Immature natural killer cell (primary cell): ENCODE results near the gene SLU7. TPM values are rescaled to one million over a fixed set of nuclear protein-coding genes. Genes with fewer than 3 reads are reported as not detected.

Experiments
- DNase-seq, 3 donors: peaks; one replicate each; pipeline ENCODE4 v3.0.0; 2022; ENCODE audit warnings: mixed read lengths in 1 of 3
- H3K27ac Mint-ChIP-seq, 6 donors: one replicate each; pipeline ENCODE4 v1.8.0; 2020; ENCODE audit warnings: mixed read lengths in 6 of 6, mild to moderate bottlenecking in 5 of 6, inconsistent platforms in 4 of 6, moderate library complexity in 3 of 6
- H3K27me3 Mint-ChIP-seq, 3 donors: one replicate each; pipeline ENCODE4 v1.8.0; 2020 to 2021; ENCODE audit warnings: low read depth in 3 of 3, mild to moderate bottlenecking in 3 of 3, mixed read lengths in 3 of 3, moderate library complexity in 3 of 3, inconsistent platforms in 1 of 3
- H3K36me3 Mint-ChIP-seq, 3 donors: one replicate each; pipeline ENCODE4 v1.8.0; 2020; ENCODE audit warnings: mixed read lengths in 3 of 3, inconsistent platforms in 2 of 3, mild to moderate bottlenecking in 2 of 3
- H3K4me1 Mint-ChIP-seq, 2 donors: one replicate each; pipeline ENCODE4 v1.8.0; 2020; ENCODE audit warnings: inconsistent platforms in 2 of 2, mild to moderate bottlenecking in 2 of 2, mixed read lengths in 2 of 2, moderate library complexity in 1 of 2
- H3K4me3 Mint-ChIP-seq, 5 donors: one replicate each; pipeline ENCODE4 v1.8.0; 2020; ENCODE audit warnings: mild to moderate bottlenecking in 5 of 5, mixed read lengths in 5 of 5, inconsistent platforms in 3 of 5, moderate library complexity in 3 of 5
- H3K9me3 Mint-ChIP-seq, 6 donors: one replicate each; pipeline ENCODE4 v1.8.0; 2020; ENCODE audit warnings: mild to moderate bottlenecking in 6 of 6, mixed read lengths in 6 of 6, inconsistent platforms in 4 of 6, moderate library complexity in 3 of 6
- polyA plus RNA-seq, 3 donors: library from polyadenylated mRNA; unstranded; fragments of 300-500 nt; fragmentation: Illumina TruSeq; gene quantifications; one replicate each; pipeline ENCODE4 v1.2.3, GENCODE V29; 2021

Gene SLU7
- polyA plus RNA-seq, 3 donors from 2014 or later = 38.8 to 117 (median 71.0) TPM

- H3K27ac Mint-ChIP-seq = no peak overlapping the region
- peaks cover 0 to 3% (median 2%) of the 10 kb centered on the region in 3 donors for H3K27me3 Mint-ChIP-seq
Measured at GRCh38 chr5:160458806-160459800, 40.2 kb upstream of the SLU7 start.

GRCh38 chr5:160457252-160457651 is 38.4 kb upstream of the SLU7 start:
- DNase-seq = no peak
- Mint-ChIP-seq H3K27ac (no peak overlapping the region), H3K9me3 (peaks cover 0 to 2% (median 0%) of the 10 kb centered on the region in 6 donors), H3K27me3 (peaks cover 0 to 4% (median 2%) of the 10 kb centered on the region in 3 donors), H3K4me1 (peaks cover 3 to 6% of the 10 kb centered on the region in 2 donors), H3K36me3 (no peaks in the 10 kb centered on the region), H3K4me3 (no peak overlapping the region)

More at GRCh38 chr5:160458806-160459800, 40.2 kb upstream of the SLU7 start:
- no peak for DNase-seq
- Mint-ChIP-seq H3K4me3 (no peak overlapping the region), H3K9me3 (no peaks in the 10 kb centered on the region), H3K4me1 (peaks cover 3 to 6% of the 10 kb centered on the region in 2 donors), H3K36me3 (no peaks in the 10 kb centered on the region)

GRCh38 chr5:160456480-160457177 is 37.7 kb upstream of the SLU7 start:
- Mint-ChIP-seq H3K36me3 (no peaks in the 10 kb centered on the region), H3K4me1 (peaks cover 3 to 6% of the 10 kb centered on the region in 2 donors), H3K27ac (no peak overlapping the region), H3K4me3 (no peak overlapping the region), H3K27me3 (peaks cover 0 to 4% (median 3%) of the 10 kb centered on the region in 3 donors), H3K9me3 (peaks cover 0 to 2% (median 0%) of the 10 kb centered on the region in 6 donors)
- no peak for DNase-seq

GRCh38 chr5:160455600-160455999 is 36.7 kb upstream of the SLU7 start:
- DNase-seq = no peak
- H3K4me3 Mint-ChIP-seq = no peak overlapping the region
- peaks cover 0 to 4% (median 3%) of the 10 kb centered on the region in 3 donors for H3K27me3 Mint-ChIP-seq
- peaks cover 3 to 6% of the 10 kb centered on the region in 2 donors for H3K4me1 Mint-ChIP-seq
- no peak overlapping the region for H3K27ac Mint-ChIP-seq
- peaks cover 0 to 2% (median 0%) of the 10 kb centered on the region in 6 donors for H3K9me3 Mint-ChIP-seq
- H3K36me3 Mint-ChIP-seq = no peaks in the 10 kb centered on the region

GRCh38 chr5:160453751-160454150 is 34.9 kb upstream of the SLU7 start:
- peaks cover 3 to 6% of the 10 kb centered on the region in 2 donors for H3K4me1 Mint-ChIP-seq
- no peak overlapping the region for H3K4me3 Mint-ChIP-seq
- H3K27ac Mint-ChIP-seq = no peak overlapping the region
- H3K9me3 Mint-ChIP-seq = peaks cover 0 to 2% (median 0%) of the 10 kb centered on the region in 6 donors
- DNase-seq = no peak
- peaks cover 0 to 4% (median 3%) of the 10 kb centered on the region in 3 donors for H3K27me3 Mint-ChIP-seq
- H3K36me3 Mint-ChIP-seq = no peaks in the 10 kb centered on the region

GRCh38 chr5:160452795-160453194 is 33.9 kb upstream of the SLU7 start:
- DNase-seq = no peak
- Mint-ChIP-seq H3K36me3 (no peaks in the 10 kb centered on the region), H3K27ac (no peak overlapping the region), H3K4me3 (no peak overlapping the region), H3K27me3 (peaks cover 0 to 4% (median 3%) of the 10 kb centered on the region in 3 donors), H3K4me1 (peaks cover 3 to 6% of the 10 kb centered on the region in 2 donors), H3K9me3 (peaks cover 0 to 2% (median 0%) of the 10 kb centered on the region in 6 donors)

- no peaks in the 10 kb centered on the region for H3K36me3 Mint-ChIP-seq
- H3K4me1 Mint-ChIP-seq = peaks cover 3 to 6% of the 10 kb centered on the region in 2 donors
- H3K27me3 Mint-ChIP-seq = peaks cover 0 to 4% (median 3%) of the 10 kb centered on the region in 3 donors
- peaks cover 0 to 2% (median 0%) of the 10 kb centered on the region in 6 donors for H3K9me3 Mint-ChIP-seq
- DNase-seq = no peak
- H3K4me3 Mint-ChIP-seq = no peak overlapping the region
- H3K27ac Mint-ChIP-seq = peak overlapping the region in 1 of 6 donors; percentile 16
Measured at GRCh38 chr5:160452036-160452435, 33.2 kb upstream of the SLU7 start.

- Mint-ChIP-seq H3K27ac (no peak overlapping the region), H3K4me1 (peaks cover 3 to 6% of the 10 kb centered on the region in 2 donors), H3K27me3 (peaks cover 0 to 4% (median 3%) of the 10 kb centered on the region in 3 donors), H3K36me3 (no peaks in the 10 kb centered on the region), H3K9me3 (peaks cover 0 to 2% (median 0%) of the 10 kb centered on the region in 6 donors), H3K4me3 (no peak overlapping the region)
- no peak for DNase-seq
Measured at GRCh38 chr5:160451281-160451680, 32.4 kb upstream of the SLU7 start.

GRCh38 chr5:160450164-160450932 is 31.5 kb upstream of the SLU7 start:
- H3K27me3 Mint-ChIP-seq = peaks cover 0 to 4% (median 3%) of the 10 kb centered on the region in 3 donors
- H3K27ac Mint-ChIP-seq = no peak overlapping the region
- peaks cover under 1 to 2% of the 10 kb centered on the region in 2 donors for H3K4me1 Mint-ChIP-seq
- H3K4me3 Mint-ChIP-seq = no peak overlapping the region
- no peak for DNase-seq
- H3K36me3 Mint-ChIP-seq = no peaks in the 10 kb centered on the region
- H3K9me3 Mint-ChIP-seq = peaks cover 0 to 2% (median 0%) of the 10 kb centered on the region in 6 donors

- peaks cover 0 to 4% (median 3%) of the 10 kb centered on the region in 3 donors for H3K27me3 Mint-ChIP-seq
Measured at GRCh38 chr5:160449458-160449857, 30.6 kb upstream of the SLU7 start.

GRCh38 chr5:160448886-160449285 is 30.0 kb upstream of the SLU7 start:
- no peak for DNase-seq
- H3K36me3 Mint-ChIP-seq = no peaks in the 10 kb centered on the region
- H3K4me3 Mint-ChIP-seq = no peak overlapping the region
- no peaks in the 10 kb centered on the region for H3K4me1 Mint-ChIP-seq
- no peak overlapping the region for H3K27ac Mint-ChIP-seq
- no peaks in the 10 kb centered on the region for H3K9me3 Mint-ChIP-seq
- peaks cover 1 to 2% (median 2%) of the 10 kb centered on the region in 3 donors for H3K27me3 Mint-ChIP-seq

More at GRCh38 chr5:160449458-160449857, 30.6 kb upstream of the SLU7 start:
- H3K4me3 Mint-ChIP-seq = no peak overlapping the region
- H3K36me3 Mint-ChIP-seq = no peaks in the 10 kb centered on the region
- DNase-seq = no peak
- no peaks in the 10 kb centered on the region for H3K4me1 Mint-ChIP-seq
- H3K27ac Mint-ChIP-seq = peak overlapping the region in 1 of 6 donors; percentile 33
- peaks cover 0 to 2% (median 0%) of the 10 kb centered on the region in 6 donors for H3K9me3 Mint-ChIP-seq

GRCh38 chr5:160445751-160446150 is 26.9 kb upstream of the SLU7 start:
- Mint-ChIP-seq H3K27me3 (peaks cover 0 to 3% (median 2%) of the 10 kb centered on the region in 3 donors), H3K4me3 (no peak overlapping the region), H3K36me3 (no peaks in the 10 kb centered on the region), H3K4me1 (peaks cover 6 to 14% of the 10 kb centered on the region in 2 donors), H3K27ac (no peak overlapping the region), H3K9me3 (no peaks in the 10 kb centered on the region)
- DNase-seq = no peak

- no peak overlapping the region for H3K27ac Mint-ChIP-seq
- DNase-seq = no peak
- H3K36me3 Mint-ChIP-seq = no peaks in the 10 kb centered on the region
- H3K9me3 Mint-ChIP-seq = no peaks in the 10 kb centered on the region
- H3K4me1 Mint-ChIP-seq = peaks cover 6 to 14% of the 10 kb centered on the region in 2 donors
- H3K27me3 Mint-ChIP-seq = peaks cover 0 to 3% (median 2%) of the 10 kb centered on the region in 3 donors
- no peak overlapping the region for H3K4me3 Mint-ChIP-seq
Measured at GRCh38 chr5:160445132-160445531, 26.3 kb upstream of the SLU7 start.
